ENCODE measurements around the gene UACA. TPM values are rescaled to one million over a fixed set of nuclear protein-coding genes. Genes with fewer than 3 reads are reported as not detected.

UACA gene
- total RNA-seq, 2 donors from 2014 or later, result 22.4 to 27.2 TPM

- intact Hi-C loops (cut with DNase I), result loop anchor here (10.0 kb wide), 1 partner anchor 125 kb away; no protein-coding TSS in a partner anchor
- TF ChIP-seq POLR2A (IDR thresholded peaks at IDR 0.05) (no peak), CTCF (IDR thresholded peaks at IDR 0.05) (peak in 1 of 7 experiments; percentile 2)
- H3K4me1 ChIP-seq, result no peaks in the 10 kb centered on the region
- no peaks in the 10 kb centered on the region for H3K9me3 ChIP-seq
- H3K27ac ChIP-seq, result no peak overlapping the region
- no peak for ATAC-seq
- no peak for DNase-seq
- H3K36me3 ChIP-seq (replicated peaks in 1 of 2; ENCODE audit: insufficient read depth in 1 of 2, low read depth in 2 of 2), result peaks cover 0 to 2% of the 10 kb centered on the region in 2 donors
- H3K27me3 ChIP-seq, result no peaks in the 10 kb centered on the region
- H3K4me3 ChIP-seq, result no peak overlapping the region
These were observed 83.5 kb downstream of the UACA start for GRCh38 chr15:70679919-70680231.

GRCh38 chr15:70672081-70672480 lies 91.3 kb downstream of the UACA start:
- H3K4me1 ChIP-seq, result peaks cover 6% of the 10 kb centered on the region
- ATAC-seq (no peak), DNase-seq (no peak)
- no peaks in the 10 kb centered on the region for H3K27me3 ChIP-seq
- no peak for TF ChIP-seq POLR2A (IDR thresholded peaks at IDR 0.05)
- no peak for TF ChIP-seq CTCF (IDR thresholded peaks at IDR 0.05)
- no peaks in the 10 kb centered on the region for H3K9me3 ChIP-seq
- no peak overlapping the region for H3K4me3 ChIP-seq
- H3K36me3 ChIP-seq (replicated peaks in 1 of 2; ENCODE audit: insufficient read depth in 1 of 2, low read depth in 2 of 2), result peaks cover 0 to 5% of the 10 kb centered on the region in 2 donors
- no peak overlapping the region for H3K27ac ChIP-seq
- intact Hi-C loops (cut with DNase I), result no loop called here

- Histone ChIP-seq H3K27me3 (no peaks in the 10 kb centered on the region), H3K4me3 (no peak overlapping the region), H3K36me3 (replicated peaks in 1 of 2; ENCODE audit: insufficient read depth in 1 of 2, low read depth in 2 of 2) (peaks cover 0 to 5% of the 10 kb centered on the region in 2 donors), H3K27ac (no peak overlapping the region), H3K9me3 (no peaks in the 10 kb centered on the region), H3K4me1 (peaks cover 6% of the 10 kb centered on the region)
- DNase-seq, result no peak
- intact Hi-C loops (cut with DNase I), result no loop called here
- 91 to 97% methylated on average over 1 of the region's 1 CpG for WGBS, 2 donors
- peak in 5 of 7 experiments; percentile 7 to 26 (median 10) for TF ChIP-seq CTCF (IDR thresholded peaks at IDR 0.05)
- no peak for TF ChIP-seq POLR2A (IDR thresholded peaks at IDR 0.05)
- no peak for ATAC-seq
These were observed 92.7 kb downstream of the UACA start for GRCh38 chr15:70670680-70671079.

- no peaks in the 10 kb centered on the region for H3K9me3 ChIP-seq
- intact Hi-C loops (cut with DNase I), result no loop called here
These were observed 93.2 kb downstream of the UACA start for GRCh38 chr15:70669966-70670658.

More at GRCh38 chr15:70669966-70670658, 93.2 kb downstream of the UACA start:
- H3K36me3 ChIP-seq (replicated peaks in 1 of 2; ENCODE audit: insufficient read depth in 1 of 2, low read depth in 2 of 2), result peaks cover 0 to 5% of the 10 kb centered on the region in 2 donors
- no peaks in the 10 kb centered on the region for H3K27me3 ChIP-seq
- no peak overlapping the region for H3K27ac ChIP-seq
- H3K4me3 ChIP-seq, result no peak overlapping the region
- DNase-seq (peak; percentile 28 to 63 (median 40)), ATAC-seq (no peak)
- H3K4me1 ChIP-seq, result peaks cover 6% of the 10 kb centered on the region
- 37 to 41% methylated on average over 8 of the region's 8 CpGs for WGBS, 2 donors
- TF ChIP-seq CTCF (IDR thresholded peaks at IDR 0.05) (no peak), POLR2A (IDR thresholded peaks at IDR 0.05) (no peak)

All from body of pancreas (tissue), 4 donors.